Dedifferentiated amniotic fluid mesenchymal stem cell (primary cell): ENCODE data around the gene DCLK2.
A peak's percentile ranks its signal among the peaks of the same experiment; 100 is the strongest.

ENCODE experiments used
- DNase-seq: peaks from one replicate; pipeline ENCODE4 v3.0.0-alpha.2; 2016; ENCODE audit errors: extremely low spot score

DCLK2 gene

DNA sequence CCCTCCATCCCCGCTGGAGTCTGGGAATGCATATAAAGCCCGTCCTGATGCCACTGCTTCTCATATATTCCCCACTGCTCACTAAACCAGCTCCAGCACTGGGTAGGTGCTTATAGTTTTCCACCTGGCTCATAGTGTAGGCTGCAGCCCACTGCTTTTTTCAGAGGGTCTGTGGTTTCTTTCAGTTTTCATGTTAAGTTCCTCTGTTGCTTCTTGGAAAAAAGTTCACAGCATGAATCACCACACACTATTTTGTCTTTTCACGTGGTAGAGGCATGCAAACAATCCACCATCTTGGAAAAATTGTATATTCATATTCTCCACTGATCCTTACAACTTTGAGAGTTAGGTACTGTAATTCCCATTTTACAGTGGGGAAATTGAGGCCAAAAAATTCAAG is 39.4 kb downstream of the DCLK2 start:
- DNase-seq = no peak

GRCh38 chr4:150119492-150119891 is 41.2 kb downstream of the DCLK2 start:
- DNase-seq = peak; percentile 31

- DNase-seq = no peak
These were observed 44.8 kb downstream of the DCLK2 start for GRCh38 chr4:150123087-150123486.

- DNase-seq = no peak
These were observed 45.8 kb downstream of the DCLK2 start for GRCh38 chr4:150123796-150124677.

GRCh38 chr4:150126201-150126863 is 48.1 kb downstream of the DCLK2 start:
- no peak for DNase-seq

DNA sequence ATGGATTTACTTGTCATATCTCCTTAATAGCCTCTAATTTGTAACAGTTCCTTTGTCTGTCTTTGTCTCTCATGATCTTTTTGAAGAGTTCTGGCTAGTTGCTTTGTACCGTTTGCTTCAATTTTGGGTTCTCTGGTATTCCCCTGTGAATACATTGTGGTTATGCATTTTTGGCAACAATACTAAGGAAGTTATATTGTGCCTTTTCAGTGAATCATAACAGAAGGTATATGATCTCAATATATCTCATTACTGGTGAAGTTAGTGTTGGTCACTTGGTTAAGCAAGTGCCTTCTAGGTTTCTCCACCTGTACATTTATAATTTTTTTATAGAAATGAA is 48.6 kb downstream of the DCLK2 start:
- peak; percentile 60 for DNase-seq

- DNase-seq = no peak
These were observed 49.5 kb downstream of the DCLK2 start for GRCh38 chr4:150127757-150128156.

DNA sequence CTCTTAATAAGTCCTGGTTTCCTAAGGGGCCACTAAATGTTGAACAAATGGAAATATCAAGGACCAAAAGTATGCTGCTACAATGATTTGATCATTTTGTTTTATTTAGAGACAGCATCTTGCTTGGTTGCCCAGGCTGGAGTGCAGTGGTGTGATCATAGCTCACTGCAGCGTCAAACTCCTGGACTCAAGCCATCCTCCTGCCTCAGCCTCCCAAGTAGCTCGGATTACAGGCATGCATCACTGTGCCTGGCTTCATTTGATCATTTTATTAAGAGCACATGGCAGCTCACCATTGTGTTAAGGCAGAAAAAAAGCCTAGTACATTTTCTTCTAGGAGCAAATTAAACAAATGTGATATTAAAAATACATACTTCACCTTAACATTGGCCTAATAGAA is 52.7 kb downstream of the DCLK2 start:
- DNase-seq = peak; percentile 64

GRCh38 chr4:150131581-150132228 is 53.5 kb downstream of the DCLK2 start:
- DNase-seq = no peak

DNA sequence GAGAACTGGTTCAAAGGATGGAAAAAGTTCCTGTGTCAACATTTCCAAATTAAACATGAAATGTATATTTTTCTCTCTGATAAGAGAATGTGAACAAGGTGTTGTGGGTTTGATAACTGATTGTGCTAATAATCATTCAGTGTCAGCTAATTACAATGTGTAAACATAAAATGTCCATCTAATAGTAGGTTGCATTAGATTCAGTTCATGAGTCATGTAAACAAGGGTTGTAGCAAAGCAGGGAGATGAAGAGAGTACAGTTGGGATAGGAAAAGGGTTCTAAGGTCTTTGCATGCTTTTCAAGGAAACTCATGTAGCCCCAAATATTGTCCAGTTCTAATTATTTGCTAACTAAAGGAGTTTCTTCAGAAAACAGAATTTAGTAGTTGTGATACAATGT is 55.4 kb downstream of the DCLK2 start:
- DNase-seq = no peak

GRCh38 chr4:150135134-150135772 is 57.0 kb downstream of the DCLK2 start:
- DNase-seq = no peak

- no peak for DNase-seq
These were observed 57.8 kb downstream of the DCLK2 start for GRCh38 chr4:150136036-150136435.

DNA sequence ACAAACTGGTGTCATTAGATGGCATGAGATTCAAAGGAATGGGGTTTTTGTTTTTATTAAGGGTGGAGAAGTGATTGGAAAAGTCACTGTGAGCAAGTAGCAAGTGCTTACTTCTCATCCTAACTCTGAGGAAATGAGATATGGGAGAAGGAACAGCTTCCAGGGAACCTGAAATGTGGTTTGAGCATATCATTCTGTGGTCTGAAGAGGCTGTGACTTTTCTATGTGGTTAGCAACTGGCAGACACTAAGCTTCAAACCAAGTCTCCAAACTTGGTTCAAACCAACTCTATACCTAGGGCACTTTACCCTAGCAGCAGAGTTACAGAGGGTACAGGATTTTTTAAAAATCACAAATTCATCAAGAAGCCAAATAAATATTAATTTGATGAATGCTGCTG is 58.2 kb downstream of the DCLK2 start:
- no peak for DNase-seq

DNA sequence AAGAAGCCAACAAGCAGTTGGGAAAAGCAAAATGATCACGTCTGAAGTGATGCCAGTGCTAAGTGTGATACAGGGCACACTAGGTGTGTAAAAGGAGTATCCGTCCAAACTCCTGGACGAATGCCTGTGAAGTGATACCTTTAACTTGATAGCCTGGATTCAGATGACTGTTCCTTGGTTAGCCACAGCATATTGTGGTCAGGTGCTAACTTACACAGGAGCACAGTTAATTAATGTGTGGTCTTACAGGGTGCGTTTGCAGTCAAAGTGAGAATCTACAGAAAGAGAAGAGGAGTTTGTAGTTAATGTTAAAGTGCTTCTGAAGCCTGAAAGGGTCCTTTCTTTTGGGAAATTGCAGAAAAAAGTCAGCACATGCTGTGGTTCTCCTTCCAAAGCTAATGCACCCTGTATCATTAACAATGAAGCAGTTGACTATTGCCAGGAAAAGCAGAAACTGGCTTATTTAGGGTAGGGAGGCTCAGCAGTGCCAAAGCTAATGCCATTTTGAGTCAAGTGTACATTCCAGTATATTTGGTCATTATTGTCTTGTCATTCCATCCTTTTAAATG is 61.1 kb downstream of the DCLK2 start:
- DNase-seq = no peak

DNA sequence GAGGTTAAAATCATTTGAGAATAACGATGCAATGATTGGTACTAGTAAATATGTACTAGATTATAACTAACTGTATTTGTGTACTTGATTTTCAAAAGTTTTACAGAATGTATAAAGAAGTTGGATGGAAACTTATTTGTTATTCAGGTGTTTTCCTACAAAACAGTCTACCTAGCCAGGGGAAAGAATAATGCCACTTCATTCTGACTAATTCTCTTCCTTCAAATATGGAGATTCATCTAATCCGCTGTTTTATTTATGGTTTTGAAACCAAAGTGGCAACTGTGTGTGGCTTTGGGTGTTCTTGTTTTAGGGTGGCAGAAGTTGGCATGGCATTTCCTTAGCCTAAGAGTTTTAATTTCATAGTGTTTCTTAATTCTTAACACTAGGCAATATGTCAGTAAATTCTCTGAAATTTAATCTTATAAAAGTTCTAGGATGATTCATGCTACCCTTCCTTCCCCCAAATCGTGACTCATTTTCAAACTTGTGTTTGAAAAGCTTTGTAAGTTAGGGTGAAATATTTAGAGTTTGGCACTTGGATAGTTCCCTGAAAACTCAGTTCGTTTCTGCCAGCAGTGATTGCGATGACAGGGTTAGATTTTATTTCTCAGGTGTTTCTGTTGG is 62.6 kb downstream of the DCLK2 start:
- peak; percentile 80 for DNase-seq

DNA sequence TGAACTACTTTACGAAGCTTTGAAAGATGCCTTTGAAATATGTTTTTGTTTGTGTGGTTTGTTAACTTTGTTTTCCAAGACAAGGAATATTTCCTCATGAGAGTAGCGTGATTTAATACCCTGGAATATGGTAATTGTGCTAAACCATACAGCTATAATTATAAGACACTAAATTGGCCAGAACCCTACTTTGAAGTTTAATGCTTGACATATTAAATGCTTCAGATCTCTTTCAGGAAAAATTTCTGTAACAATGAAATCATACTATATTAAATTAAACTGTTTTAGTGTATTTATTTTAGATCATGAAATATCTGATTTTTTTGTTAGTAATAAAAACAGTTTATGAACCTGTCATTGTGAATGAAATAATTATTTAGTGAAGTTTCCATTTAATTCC is 63.5 kb downstream of the DCLK2 start:
- no peak for DNase-seq

GRCh38 chr4:150142831-150143230 is 64.6 kb downstream of the DCLK2 start:
- DNase-seq = no peak

GRCh38 chr4:150145090-150145945 is 67.1 kb downstream of the DCLK2 start:
- no peak for DNase-seq

DNA sequence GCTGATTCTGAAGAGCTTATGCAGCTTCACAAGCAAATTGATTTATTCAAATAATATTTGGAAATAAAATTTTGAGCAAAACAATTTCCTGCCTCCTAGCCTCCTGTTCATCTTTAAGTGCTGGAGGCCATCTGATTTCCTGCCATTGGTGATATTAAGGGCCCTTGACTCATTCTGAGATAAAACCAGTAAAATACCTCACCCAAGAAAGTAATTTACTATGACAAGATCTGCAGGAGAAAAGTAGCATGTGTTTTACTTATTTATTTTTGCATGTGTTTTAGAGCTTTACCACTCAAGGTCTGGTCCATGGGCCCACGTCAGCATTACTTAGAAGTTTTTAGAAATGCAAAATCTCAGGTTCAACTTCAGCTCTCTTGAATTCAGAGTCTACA is 67.7 kb downstream of the DCLK2 start:
- no peak for DNase-seq

DNA sequence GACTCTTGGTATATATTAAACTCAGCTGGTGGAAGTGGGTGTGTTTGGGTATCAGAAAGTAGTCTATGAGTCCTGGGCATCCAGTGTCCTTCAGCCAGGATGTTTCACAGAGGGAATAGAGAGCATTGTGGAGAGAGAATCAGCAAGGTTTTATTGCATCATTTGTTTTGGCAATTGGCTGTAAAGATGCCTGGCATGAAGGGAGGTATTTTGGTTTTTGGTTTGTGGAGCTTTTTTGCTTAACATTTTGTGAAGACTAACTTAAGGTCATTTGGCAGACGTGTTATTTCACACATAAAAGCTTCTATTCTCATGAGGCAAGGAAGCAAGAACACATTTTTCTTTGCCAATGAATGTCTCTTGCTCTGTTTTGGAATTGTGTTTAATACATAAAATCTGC is 71.1 kb downstream of the DCLK2 start:
- DNase-seq = no peak

DNA sequence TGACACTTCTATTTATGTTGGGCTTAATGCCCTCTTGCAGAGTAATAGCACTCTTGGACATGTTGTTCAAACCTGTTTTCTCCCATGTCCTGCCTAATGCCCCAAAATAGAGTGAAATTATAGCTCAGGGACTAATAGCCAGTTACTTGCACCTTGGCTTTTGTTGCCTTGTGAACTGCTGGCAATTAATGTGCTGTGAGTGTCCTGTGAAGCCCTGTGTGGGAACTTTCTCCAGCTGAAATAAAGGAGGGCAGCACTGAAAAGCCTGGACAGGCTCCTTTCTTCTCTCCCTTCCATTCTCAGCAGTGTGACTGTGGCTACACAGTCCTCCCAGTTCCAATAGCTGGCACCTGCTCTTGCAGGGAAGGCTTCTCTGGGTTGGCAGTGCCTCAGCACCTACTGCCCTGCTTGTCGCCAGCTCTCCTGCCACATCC is 72.4 kb downstream of the DCLK2 start:
- DNase-seq = no peak
